Gastrocnemius medialis (tissue), 4 donors: ENCODE measurements around the gene RASSF8. TPM values are rescaled to one million over a fixed set of nuclear protein-coding genes. Genes with fewer than 3 reads are reported as not detected.

Experiments
- ATAC-seq, 2 donors: fragments of 150-250 bp; one replicate each; pipeline ENCODE4 v1.9.1; 2016
- DNase-seq, 2 donors: peaks; one replicate each; pipeline ENCODE4 v3.0.0-alpha.2; 2019
- H3K27ac ChIP-seq, 4 donors: fragments of 200-600 bp; sonication (generic); 1 replicate in 1 of 4; 2 replicates in 3 of 4; pipeline ENCODE4 v1.5.1; 2016 to 2018; ENCODE audit warnings: mild to moderate bottlenecking in 2 of 4, moderate library complexity in 1 of 4
- H3K27me3 ChIP-seq, 3 donors: fragments of 200-600 bp; sonication (generic) in 2 of 3; 1 replicate in 1 of 3; 2 replicates in 2 of 3; pipeline versions ENCODE4 v1.5.1 to v1.6.0; 2016 to 2019; ENCODE audit warnings: mild to moderate bottlenecking in 1 of 3, moderate library complexity in 1 of 3
- H3K36me3 ChIP-seq, 2 donors: fragments of 200-600 bp; sonication (generic) in 1 of 2; one replicate each; pipeline ENCODE4 v1.5.1; 2017 to 2018
- H3K4me1 ChIP-seq, 2 donors: fragments of 200-600 bp; sonication (generic) in 1 of 2; one replicate each; pipeline ENCODE4 v1.5.1; 2016 to 2017; ENCODE audit warnings: mild to moderate bottlenecking in 2 of 2
- H3K4me3 ChIP-seq, 4 donors: fragments of 200-600 bp; sonication (generic) in 3 of 4; 1 replicate in 1 of 4; 2 replicates in 3 of 4; pipeline ENCODE4 v1.5.1; 2016 to 2019; ENCODE audit warnings: mild to moderate bottlenecking in 2 of 4
- H3K9me3 ChIP-seq, 3 donors: fragments of 200-600 bp; sonication (generic) in 2 of 3; 1 replicate in 1 of 3; 2 replicates in 2 of 3; pipeline ENCODE4 v1.5.1; 2016 to 2019
- POLR2A ChIP-seq, 2 donors: fragments of 450-650 bp; IDR thresholded peaks; one replicate each; pipeline ENCODE4 v1.6.1; 2017; ENCODE audit warnings: antibody characterized with exemption in 2 of 2, mild to moderate bottlenecking in 2 of 2, moderate library complexity in 2 of 2
- in situ Hi-C, 4 donors: fragments of 200-750 bp; cut with MboI; loops; one replicate each; pipeline versions ENCODE4 v1.15.0 to v1.8.0; 2017; ENCODE audit warnings: low sequenced_read_pairs in 4 of 4
- intact Hi-C: fragments of 100-400 bp; cut with DNase I; formaldehyde crosslinking; loops from one replicate; pipeline ENCODE4 v1.15.1; 2023; ENCODE audit warnings: low total_unique reads
- total RNA-seq, 4 donors: library from RNA; depleted of rRNA; stranded (reverse); fragments of >200 nt; gene quantifications; one replicate each; pipeline versions ENCODE4 v1.1.0 to v1.2.3, GENCODE V29; 2016
- TF ChIP-seq, protein P1 (sequence below), 5 experiments: fragments of 450-650 bp in 3 of 5; fragments of 200-600 bp in 2 of 5; sonication (generic) in 2 of 5; IDR thresholded peaks in 4 of 5; conservative IDR thresholded peaks in 1 of 5; 1 replicate in 4 of 5; 2 replicates in 1 of 5; pipeline ENCODE4 v1.5.1; 2016 to 2019; ENCODE audit warnings: antibody characterized with exemption in 5 of 5, mild to moderate bottlenecking in 3 of 5, moderate library complexity in 3 of 5

Gene RASSF8
- total RNA-seq, 4 donors from 2014 or later: 23.6 to 36.8 (median 28.0) TPM

- ATAC-seq (peak in 1 of 2 donors; percentile 41), DNase-seq (no peak)
- no peak overlapping the region for H3K4me3 ChIP-seq
- H3K27ac ChIP-seq: peak overlapping the region; percentile 44 to 70 (median 63)
- intact Hi-C loops (no loop called here), in situ Hi-C loops (no loop called here)
- H3K36me3 ChIP-seq: no peaks in the 10 kb centered on the region
- H3K9me3 ChIP-seq: no peaks in the 10 kb centered on the region
- H3K27me3 ChIP-seq: no peaks in the 10 kb centered on the region
- TF ChIP-seq, protein P1, sequence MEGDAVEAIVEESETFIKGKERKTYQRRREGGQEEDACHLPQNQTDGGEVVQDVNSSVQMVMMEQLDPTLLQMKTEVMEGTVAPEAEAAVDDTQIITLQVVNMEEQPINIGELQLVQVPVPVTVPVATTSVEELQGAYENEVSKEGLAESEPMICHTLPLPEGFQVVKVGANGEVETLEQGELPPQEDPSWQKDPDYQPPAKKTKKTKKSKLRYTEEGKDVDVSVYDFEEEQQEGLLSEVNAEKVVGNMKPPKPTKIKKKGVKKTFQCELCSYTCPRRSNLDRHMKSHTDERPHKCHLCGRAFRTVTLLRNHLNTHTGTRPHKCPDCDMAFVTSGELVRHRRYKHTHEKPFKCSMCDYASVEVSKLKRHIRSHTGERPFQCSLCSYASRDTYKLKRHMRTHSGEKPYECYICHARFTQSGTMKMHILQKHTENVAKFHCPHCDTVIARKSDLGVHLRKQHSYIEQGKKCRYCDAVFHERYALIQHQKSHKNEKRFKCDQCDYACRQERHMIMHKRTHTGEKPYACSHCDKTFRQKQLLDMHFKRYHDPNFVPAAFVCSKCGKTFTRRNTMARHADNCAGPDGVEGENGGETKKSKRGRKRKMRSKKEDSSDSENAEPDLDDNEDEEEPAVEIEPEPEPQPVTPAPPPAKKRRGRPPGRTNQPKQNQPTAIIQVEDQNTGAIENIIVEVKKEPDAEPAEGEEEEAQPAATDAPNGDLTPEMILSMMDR (IDR thresholded peaks at IDR 0.05 in 4 of 5, conservative IDR thresholded peaks at IDR 0.05 in 1 of 5): no peak
- TF ChIP-seq POLR2A (IDR thresholded peaks at IDR 0.05): no peak
- H3K4me1 ChIP-seq: peaks cover 37 to 72% of the 10 kb centered on the region in 2 donors
Observed at GRCh38 chr12:25985316-25986175, 27.1 kb downstream of the RASSF8 start.

GRCh38 chr12:25986180-25986579 is 27.7 kb downstream of the RASSF8 start:
- Histone ChIP-seq H3K27me3 (no peaks in the 10 kb centered on the region), H3K4me3 (no peak overlapping the region), H3K27ac (peak overlapping the region; percentile 44 to 70 (median 63)), H3K9me3 (no peaks in the 10 kb centered on the region), H3K36me3 (no peaks in the 10 kb centered on the region), H3K4me1 (peaks cover 43 to 70% of the 10 kb centered on the region in 2 donors)
- intact Hi-C loops: no loop called here
- DNase-seq: no peak
- in situ Hi-C loops: no loop called here
- peak; percentile 89 to 94 for ATAC-seq
- TF ChIP-seq, protein P1 (IDR thresholded peaks at IDR 0.05 in 4 of 5, conservative IDR thresholded peaks at IDR 0.05 in 1 of 5): no peak
- TF ChIP-seq POLR2A (IDR thresholded peaks at IDR 0.05): no peak

DNA sequence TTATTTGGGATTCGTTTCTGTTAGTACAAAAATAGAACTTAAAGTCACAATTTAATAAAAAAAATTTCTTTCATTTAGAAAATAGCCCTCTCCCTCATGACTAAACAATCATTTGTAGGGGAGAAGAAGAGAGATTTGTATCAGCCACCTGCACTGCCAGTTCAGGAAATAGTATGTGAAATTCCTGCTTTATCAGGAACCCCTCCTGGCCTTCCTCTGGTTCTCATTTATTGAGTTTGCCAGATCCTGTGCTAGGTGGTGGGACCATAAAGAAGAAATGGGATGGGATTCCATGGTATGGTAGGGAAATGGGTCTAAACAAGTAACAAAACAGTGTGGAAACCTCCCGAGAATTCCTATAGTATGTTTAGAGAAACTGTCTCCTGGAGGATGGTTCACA is 30.0 kb downstream of the RASSF8 start:
- TF ChIP-seq POLR2A (IDR thresholded peaks at IDR 0.05): no peak
- TF ChIP-seq, protein P1 (IDR thresholded peaks at IDR 0.05 in 4 of 5, conservative IDR thresholded peaks at IDR 0.05 in 1 of 5): no peak
- Histone ChIP-seq H3K27ac (no peak overlapping the region), H3K4me3 (no peak overlapping the region), H3K4me1 (peaks cover 58 to 72% of the 10 kb centered on the region in 2 donors), H3K36me3 (no peaks in the 10 kb centered on the region), H3K27me3 (no peaks in the 10 kb centered on the region), H3K9me3 (no peaks in the 10 kb centered on the region)
- in situ Hi-C loops: no loop called here
- intact Hi-C loops: no loop called here
- no peak for DNase-seq
- ATAC-seq: no peak

DNA sequence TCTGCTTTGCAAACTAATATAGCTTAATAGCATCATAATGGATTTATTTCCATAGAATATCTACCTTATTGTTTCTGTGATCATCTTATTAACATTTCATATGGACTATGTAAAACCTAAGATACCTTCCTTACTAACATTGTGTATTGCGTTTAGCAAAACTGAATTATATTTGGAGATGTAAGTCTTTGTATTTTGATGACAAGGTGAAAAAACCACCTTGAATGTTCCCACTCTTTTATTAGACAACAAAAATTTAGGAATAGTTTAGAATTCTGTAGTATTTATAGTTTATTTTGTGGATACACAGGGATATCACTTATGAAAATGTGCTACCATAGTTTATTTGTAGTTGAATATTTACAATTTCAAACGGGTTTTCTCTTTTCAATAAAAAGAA is 32.0 kb downstream of the RASSF8 start:
- Histone ChIP-seq H3K36me3 (no peaks in the 10 kb centered on the region), H3K4me1 (peaks cover 63 to 75% of the 10 kb centered on the region in 2 donors), H3K27me3 (no peaks in the 10 kb centered on the region), H3K27ac (no peak overlapping the region), H3K9me3 (no peaks in the 10 kb centered on the region), H3K4me3 (no peak overlapping the region)
- TF ChIP-seq, protein P1 (IDR thresholded peaks at IDR 0.05 in 4 of 5, conservative IDR thresholded peaks at IDR 0.05 in 1 of 5): no peak
- no peak for TF ChIP-seq POLR2A (IDR thresholded peaks at IDR 0.05)
- in situ Hi-C loops (no loop called here), intact Hi-C loops (no loop called here)
- ATAC-seq (no peak), DNase-seq (no peak)
